HG02642 (cell line): Measurements from ENCODE around the gene GCK.
"Not testable (repeated sequence)": the region's sequence is repeated elsewhere in the genome, so short reads cannot be mapped to it uniquely, and the experiment has no call there.

Experiments used
- ATAC-seq: cut with Tn5 transposase; IDR thresholded peaks from one replicate; pipeline ENCODE4 v1.9.1; 2021; ENCODE audit warnings: mild to moderate bottlenecking; ENCODE audit not compliant: unreplicated experiment, poor library complexity

Gene GCK

GRCh38 chr7:44210107-44210506, 20.9 kb upstream of the GCK start:
- no peak for ATAC-seq

GRCh38 chr7:44208085-44208484, 18.8 kb upstream of the GCK start:
- no peak for ATAC-seq

DNA sequence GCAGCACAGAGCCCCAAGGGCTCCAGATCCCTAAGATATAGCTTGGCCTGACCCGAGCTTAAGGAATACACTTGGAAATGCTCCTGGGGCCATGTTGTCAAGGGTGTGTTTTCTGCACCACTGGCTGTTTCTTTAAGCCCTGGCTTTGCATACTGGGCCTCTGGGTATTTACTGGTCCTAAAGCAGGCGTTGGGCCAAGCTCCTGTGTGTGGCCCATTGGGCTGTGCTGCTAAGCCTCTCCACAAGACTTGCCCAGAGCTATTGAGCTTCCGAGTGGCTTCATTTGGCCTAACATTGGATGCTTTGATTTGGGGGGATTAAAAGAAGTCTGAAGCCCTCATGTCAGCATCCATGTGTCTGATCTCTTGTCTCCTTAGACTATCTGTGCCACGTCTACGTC, 16.8 kb upstream of the GCK start:
- ATAC-seq, result no peak

DNA sequence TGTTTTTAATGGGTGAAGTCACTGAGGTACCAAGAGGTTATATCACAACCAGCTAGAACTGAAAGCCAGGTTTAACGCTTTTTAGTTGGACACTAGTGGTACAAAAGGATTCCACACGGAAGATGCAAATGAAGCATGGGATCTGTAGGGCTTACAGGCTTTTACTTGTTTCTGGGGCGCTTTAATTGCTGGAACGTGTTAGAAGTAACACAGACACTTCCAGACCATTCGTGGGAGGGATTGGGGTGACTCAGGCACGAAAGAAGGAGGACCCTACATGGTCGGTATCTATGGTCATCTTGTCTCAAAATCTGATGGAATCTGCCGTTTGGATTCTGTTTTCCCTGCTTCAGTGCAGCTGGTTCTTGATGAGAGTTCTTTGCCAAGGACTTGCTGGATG, 12.6 kb upstream of the GCK start:
- no peak for ATAC-seq

GRCh38 chr7:44200699-44201461, 11.6 kb upstream of the GCK start, which contains the start of gene YKT6:
TSS of gene YKT6 (plus strand) at chr7:44200978. CDS start at chr7:44201136, 158 bp downstream.
- ATAC-seq, result peak; percentile 99

DNA sequence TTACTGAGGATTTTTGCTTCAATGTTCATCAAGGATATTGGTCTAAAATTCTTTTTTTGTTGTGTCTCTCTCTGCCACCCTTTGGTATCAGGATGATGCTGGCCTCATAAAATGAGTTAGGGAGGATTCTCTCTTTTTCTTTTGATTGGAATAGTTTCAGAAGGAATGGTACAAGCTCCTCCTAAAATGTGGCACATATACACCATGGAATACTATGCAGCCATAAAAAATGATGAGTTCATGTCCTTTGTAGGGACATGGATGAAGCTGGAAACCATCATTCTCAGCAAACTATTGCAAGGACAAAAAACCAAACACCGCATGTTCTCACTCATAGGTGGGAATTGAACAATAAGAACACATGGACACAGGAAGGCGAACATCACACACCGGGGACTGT, 10.9 kb upstream of the GCK start:
- not testable (repeated sequence) for ATAC-seq

DNA sequence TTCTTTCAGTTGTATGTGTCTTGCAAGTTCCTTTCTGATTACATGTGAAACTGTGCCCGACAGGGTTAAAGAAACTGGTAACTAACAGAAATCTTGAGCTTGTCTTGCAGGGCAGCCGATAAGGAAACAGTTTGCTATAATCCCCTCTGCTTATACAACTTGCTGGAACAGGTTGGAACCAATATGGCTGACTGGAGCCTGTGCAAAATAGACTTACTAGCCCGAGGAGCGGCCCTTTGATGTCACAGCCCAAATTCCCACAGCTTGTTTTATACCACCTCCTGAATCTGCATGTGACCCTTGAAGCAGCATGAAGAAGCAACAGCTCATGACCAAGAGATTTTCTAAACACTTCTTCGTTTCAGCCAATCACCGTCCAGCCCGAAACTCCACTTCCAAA, 8.2 kb upstream of the GCK start:
- no peak for ATAC-seq

- no peak for ATAC-seq
Measured at GRCh38 chr7:44196450-44196872, 7.2 kb upstream of the GCK start.

- no peak for ATAC-seq
Measured at GRCh38 chr7:44195889-44196288, 6.7 kb upstream of the GCK start.

DNA sequence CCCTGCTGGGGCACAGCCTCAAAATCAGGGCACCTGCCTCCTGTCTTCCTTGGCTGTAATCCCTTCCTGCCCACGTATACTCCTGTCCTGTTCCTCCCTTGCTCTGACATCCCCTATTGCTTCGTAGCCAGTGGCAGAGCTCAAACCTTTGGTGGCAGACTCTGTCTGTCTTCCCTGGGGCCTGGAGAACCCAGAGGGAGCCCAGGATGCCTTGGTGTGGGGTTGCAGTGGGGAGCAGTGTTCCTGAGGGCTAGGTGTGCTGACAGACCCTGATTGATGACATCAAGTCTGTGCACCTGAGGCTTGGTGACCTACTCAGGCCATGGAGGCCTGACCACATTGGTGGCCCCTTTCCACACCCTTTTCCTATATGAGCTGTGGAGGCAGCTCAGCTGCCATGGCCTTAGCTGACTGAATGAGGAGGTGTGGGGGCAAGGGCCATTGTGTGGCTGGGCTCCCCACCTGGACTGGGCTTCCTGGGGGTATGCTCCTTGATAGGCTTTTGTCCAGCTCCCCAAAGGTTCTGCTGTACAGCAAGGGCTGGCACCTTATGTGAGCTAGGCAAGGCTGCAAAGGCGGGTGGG, 5.4 kb upstream of the GCK start:
- no peak for ATAC-seq

- ATAC-seq, result no peak
Measured at GRCh38 chr7:44194069-44194468, 4.8 kb upstream of the GCK start.

DNA sequence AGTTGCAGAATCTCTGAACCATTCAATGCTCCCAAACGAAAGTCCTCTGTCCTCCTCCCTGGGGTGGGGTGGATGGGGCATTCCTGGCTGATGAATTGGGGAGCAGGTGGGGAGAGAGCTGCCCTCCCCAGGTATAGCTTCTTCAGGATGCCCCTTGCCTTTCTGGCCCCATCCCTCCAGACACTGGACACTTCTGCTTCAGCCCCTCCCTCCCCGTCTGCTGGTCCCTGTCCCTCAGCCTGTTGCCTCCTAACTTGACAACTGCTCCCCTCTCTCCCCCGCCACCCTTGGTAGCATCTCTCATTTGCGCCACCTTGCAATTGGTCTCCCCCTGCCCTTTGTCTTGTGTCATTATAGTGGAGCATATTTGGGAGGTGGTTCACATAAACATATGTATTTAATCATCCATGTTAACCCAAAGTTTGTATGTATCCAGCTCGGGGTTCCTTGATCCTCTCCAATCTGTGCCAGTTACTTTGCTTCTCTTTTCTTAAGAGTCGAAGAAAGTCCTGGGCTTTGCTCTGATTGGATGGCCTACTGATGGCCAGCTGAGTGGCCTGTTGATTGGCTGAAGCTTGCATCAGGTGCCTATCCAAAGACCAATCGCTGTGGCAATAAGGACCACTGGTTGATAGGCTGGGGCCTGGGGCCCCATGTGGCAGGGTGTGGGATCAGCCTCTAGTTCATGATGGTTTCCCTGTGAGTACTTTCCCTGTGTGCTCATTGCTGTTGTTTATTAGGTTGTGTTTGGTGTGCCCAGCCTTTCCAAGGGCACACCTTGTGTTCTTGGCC, 4.0 kb upstream of the GCK start:
- ATAC-seq, result no peak

DNA sequence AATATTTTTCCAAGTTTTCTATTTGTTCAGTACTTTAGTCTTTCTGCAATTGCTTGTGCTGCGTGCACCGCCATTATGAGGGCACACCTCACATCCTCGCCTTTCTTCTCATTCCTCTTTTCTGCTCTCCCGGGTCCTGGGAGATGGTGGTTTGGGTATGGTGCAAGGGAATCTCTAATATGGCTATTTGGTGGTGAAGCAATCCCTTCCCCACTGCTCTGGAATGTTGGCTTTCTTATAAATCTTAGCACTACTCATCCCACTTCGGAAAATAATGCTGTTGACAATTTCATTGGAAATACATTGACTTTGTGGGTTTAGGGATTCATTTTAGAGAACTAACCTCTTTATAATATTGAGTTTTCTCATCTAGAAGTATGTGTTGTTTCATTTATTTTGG, 1.9 kb upstream of the GCK start:
- ATAC-seq, result no peak

GRCh38 chr7:44189993-44190872, 994 bp upstream of the GCK start:
- no peak for ATAC-seq

DNA sequence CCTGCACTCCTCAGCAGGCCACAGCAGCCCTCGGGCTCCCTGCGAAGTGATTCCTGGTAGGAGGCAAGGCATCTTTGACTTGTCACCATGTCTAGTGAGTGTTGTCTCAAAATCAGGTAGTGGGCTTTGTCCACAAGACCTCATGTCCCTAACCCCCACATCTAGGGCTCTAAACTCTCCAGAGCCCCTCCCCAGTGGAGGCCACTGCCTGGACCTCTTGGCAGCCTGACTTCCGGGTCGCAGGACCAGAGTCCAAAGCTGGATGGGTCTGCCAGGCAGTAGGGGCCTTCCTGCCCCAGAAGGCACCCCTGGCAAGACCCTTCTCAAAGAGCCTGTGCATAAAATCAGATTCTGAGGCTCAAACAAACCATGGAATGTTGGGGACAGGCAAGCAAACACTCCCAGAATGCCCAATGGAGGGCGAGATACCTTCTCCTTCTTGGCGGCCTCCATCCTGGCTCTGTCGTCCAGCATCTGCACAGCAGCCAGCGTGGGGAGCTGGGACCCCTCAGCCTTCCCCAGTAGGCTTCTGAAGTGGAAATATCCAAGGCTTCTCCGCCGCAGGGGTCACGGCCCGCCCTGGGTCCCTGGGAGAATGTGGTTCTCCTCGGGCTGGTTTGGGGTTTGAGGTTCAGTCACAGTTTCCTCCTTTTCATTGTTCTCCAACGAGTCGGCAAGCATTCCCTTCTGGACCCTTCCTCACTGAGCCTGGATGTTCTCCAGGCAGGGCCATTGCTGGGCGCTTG, 586 bp downstream of the GCK start:
- ATAC-seq, result no peak

GRCh38 chr7:44187636-44188416, 1.4 kb downstream of the GCK start:
- no peak for ATAC-seq

- ATAC-seq, result no peak
Measured at GRCh38 chr7:44186736-44187135, 2.5 kb downstream of the GCK start.

- no peak for ATAC-seq
Measured at GRCh38 chr7:44185729-44186128, 3.5 kb downstream of the GCK start.

GRCh38 chr7:44184873-44185446, 4.3 kb downstream of the GCK start:
- ATAC-seq, result no peak
